AG09309 (cell line): Measurements from ENCODE around the gene MPEG1.

ENCODE experiments used
- DNase-seq: peaks from one replicate; pipeline ENCODE4 v3.0.0-alpha.2; 2010; ENCODE audit warnings: low read depth
- H3K4me3 ChIP-seq: 2 replicates; pipeline ENCODE4 v1.5.1; 2011; ENCODE audit warnings: mild to moderate bottlenecking, low read depth, low read length, moderate library complexity; ENCODE audit not compliant: control insufficient read depth
- TF ChIP-seq, protein P1 (sequence below): IDR thresholded peaks from 2 replicates; pipeline ENCODE4 v1.5.1; 2011; ENCODE audit warnings: mild to moderate bottlenecking, low read depth, low read length, inconsistent platforms; ENCODE audit not compliant: insufficient read depth, control insufficient read depth; ENCODE audit errors: missing control alignments

The MPEG1 gene

GRCh38 chr11:59196777-59197176 lies 15.9 kb downstream of the MPEG1 start:
- TF ChIP-seq, protein P1, sequence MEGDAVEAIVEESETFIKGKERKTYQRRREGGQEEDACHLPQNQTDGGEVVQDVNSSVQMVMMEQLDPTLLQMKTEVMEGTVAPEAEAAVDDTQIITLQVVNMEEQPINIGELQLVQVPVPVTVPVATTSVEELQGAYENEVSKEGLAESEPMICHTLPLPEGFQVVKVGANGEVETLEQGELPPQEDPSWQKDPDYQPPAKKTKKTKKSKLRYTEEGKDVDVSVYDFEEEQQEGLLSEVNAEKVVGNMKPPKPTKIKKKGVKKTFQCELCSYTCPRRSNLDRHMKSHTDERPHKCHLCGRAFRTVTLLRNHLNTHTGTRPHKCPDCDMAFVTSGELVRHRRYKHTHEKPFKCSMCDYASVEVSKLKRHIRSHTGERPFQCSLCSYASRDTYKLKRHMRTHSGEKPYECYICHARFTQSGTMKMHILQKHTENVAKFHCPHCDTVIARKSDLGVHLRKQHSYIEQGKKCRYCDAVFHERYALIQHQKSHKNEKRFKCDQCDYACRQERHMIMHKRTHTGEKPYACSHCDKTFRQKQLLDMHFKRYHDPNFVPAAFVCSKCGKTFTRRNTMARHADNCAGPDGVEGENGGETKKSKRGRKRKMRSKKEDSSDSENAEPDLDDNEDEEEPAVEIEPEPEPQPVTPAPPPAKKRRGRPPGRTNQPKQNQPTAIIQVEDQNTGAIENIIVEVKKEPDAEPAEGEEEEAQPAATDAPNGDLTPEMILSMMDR = no peak
- no peak overlapping the region for H3K4me3 ChIP-seq
- no peak for DNase-seq

DNA sequence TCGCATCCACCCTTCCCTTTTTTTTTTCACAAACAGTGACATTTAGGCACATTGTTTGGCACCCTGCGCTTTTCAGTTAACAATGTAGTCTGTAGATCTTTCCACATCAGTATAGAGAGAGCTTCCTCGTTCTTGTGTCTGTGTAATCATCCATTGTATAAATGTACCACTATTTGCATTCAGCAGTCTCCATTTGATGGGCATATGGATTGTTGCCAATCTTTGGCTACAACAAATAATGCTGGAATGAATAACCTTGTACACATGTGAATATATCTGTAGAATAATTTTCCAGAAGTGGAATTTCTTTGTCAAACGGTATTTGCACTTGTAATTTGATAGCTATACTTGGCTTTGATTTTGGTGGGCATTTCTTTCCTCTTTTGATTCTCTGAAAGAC lies 17.1 kb downstream of the MPEG1 start:
- TF ChIP-seq, protein P1 = no peak
- no peak for DNase-seq
- no peak overlapping the region for H3K4me3 ChIP-seq

DNA sequence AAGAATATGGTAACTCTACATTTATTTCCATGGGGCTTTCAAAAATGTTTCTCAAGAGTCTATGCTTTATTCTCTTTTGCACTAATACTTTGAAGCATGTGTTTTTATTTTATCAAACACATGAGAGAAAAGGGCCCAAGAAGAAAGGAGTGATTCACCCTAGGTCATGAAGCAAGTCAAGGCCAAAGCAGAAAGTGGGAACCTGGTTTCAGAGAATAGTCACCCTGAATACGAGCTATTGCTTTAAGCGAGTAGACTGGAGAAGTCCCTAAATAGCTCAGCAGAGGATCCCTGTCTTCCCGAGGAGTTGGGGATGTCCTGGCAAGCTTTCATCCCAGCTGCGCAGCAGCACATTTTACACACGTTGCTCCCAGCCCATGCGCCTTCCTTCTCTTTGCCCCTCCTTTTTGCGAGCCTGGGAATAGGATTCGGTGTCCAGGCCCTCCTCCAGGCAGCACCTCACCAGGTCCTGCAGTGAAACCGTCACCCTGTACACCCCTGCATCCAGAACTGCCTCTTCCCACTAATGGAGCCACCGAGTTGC lies 19.1 kb downstream of the MPEG1 start:
- TF ChIP-seq, protein P1 = no peak
- H3K4me3 ChIP-seq = no peak overlapping the region
- no peak for DNase-seq

DNA sequence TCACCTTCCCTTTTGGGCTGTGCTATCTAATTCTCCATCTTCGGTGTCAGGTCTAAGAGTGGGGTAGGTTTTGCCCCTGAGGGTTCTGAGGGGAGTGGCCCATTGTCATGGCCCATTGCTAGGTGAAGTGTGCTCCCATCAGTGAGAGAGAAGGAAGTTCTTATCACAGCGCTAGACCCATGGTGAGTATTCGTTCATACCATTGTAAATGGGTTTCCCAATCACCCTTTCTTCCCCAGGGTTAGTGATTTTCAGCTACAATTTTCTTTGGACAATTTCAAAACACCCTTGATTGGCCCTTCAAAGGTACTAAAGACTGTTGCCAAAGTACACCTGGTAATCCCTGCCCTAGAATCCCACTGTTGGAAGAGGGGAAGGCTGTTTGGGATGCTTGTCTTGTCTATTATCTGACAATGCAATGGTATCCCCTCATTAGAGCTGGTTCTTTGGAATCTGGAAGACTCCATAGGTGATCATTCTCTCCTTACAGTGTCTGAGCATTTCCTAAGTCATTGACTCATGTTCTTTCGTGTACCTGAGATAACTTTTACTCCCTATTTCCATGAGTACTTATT lies 20.2 kb downstream of the MPEG1 start:
- TF ChIP-seq, protein P1 = no peak
- no peak overlapping the region for H3K4me3 ChIP-seq
- no peak for DNase-seq

- no peak overlapping the region for H3K4me3 ChIP-seq
- DNase-seq = no peak
- TF ChIP-seq, protein P1 = no peak
Observed at GRCh38 chr11:59191890-59192289, 20.8 kb downstream of the MPEG1 start.

- TF ChIP-seq, protein P1 = no peak
- H3K4me3 ChIP-seq = no peak overlapping the region
- DNase-seq = no peak
Observed at GRCh38 chr11:59191095-59191494, 21.6 kb downstream of the MPEG1 start.
